Limb (tissue), 2 donors: ENCODE data around the gene COX4I1.

ENCODE experiments used
- DNase-seq, 2 donors: peaks; one replicate each; pipeline ENCODE4 v3.0.0-alpha.2; 2016; ENCODE audit errors: extremely low spot score in 2 of 2

The COX4I1 gene

DNA sequence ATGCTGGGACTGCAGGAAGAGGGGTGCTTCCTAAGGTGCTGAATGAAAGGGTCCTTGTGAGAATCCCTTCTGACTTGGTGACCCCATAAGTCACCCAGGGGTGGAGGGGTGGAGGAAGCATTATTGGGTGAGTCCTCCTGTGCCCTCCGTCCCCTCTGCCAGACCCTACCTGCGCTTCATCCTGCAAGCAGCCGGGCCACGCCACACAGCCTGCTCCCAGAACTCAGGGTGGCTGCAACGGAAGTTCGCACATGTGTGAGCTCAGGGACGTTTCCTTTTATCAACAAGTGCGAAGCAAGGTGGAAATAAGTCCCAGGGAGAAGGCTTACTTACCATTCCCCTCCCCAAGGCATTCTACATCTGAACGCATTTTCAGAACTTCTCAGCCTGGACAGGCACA lies 40.9 kb downstream of the COX4I1 start:
- no peak for DNase-seq

DNA sequence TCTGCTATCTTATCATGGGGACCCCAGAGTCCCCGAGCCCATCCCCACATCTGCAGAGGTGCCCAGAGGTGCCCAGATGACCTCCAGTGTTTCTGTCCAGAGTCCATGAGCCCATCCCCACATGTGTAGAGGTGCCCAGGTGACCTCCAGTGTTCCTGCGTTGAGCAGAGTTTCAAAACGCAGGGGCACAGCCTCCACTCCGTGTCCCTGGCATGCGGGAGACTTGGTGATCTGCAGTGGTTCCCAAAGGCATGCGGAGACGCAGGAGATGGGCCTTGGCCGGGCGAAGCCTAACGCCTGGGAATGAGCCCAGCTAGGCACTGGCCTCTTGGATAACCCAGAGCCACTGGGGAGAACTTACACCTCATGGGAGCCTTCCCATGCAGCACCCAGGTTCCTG lies 41.3 kb downstream of the COX4I1 start:
- DNase-seq: no peak

DNA sequence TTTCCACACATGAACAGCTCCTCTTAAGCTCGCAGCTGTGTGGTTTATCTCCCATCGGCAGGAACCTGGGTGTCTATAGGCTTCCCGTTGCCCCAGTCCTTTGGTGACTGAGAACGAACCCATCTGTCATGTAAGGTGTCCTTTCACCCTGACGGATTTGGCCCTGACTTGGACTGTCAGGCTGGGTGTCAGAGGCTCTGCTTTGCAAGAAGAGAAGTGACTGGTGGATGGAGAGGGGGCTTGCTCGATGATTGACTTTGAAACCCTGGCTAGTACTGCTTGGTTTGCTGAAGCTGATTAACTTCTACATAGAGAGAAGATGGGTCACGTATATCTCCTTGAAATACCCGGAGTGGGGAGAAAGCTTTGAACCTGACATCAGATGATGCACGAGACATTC lies 42.9 kb downstream of the COX4I1 start:
- no peak for DNase-seq

DNA sequence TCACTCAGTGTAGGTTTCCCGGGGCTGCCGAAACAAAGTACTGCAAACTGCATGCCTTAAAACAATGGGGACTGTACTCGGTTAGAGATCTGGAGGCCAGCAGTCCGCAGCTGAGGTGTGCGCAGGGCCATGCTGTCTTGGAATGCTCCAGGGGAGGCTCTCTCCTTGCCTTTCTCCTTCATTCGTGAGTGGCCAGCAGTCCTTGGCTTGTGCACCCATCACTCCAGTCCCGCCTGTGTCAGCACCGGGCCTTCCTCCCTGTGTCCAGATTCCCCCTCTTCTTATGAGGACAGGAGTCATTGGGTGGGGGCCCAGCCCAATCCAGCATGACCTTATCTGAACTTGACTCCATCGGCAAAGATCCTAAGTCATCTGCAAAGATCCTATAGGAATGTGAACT lies 43.4 kb downstream of the COX4I1 start:
- no peak for DNase-seq

DNA sequence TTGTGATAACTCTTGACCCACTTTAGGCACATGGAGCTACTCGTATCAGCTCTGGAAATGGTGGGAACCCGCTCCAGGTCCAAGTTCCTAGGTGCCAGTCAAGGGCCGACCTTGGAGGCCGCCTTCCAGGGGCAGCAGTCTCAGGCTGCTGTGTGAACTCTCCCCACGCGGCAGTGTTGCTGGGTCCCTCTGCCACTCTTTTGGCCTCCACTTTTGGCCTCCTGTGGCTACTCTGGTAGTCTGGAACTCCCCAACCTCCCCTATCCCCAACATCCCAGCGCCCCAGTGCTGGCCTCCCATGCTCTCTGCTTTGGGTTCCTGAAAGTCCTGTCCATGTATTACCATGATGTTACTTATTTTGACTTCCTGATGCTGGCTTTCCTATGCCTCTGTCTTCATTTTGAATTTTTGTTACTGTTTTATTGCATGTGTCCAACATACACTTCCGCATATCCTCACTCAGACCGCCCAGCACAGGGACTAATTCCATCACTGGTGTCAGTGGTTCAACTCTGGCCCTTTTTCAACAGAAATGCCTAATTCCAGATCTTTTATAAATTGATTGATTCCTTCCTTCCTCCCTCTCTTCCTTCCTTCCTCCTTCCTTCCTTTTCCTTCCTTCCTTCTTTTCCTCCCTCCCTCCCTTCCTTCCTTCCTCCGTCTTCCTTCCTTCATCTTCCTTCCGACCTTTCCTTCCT lies 44.1 kb downstream of the COX4I1 start:
- DNase-seq: no peak

DNA sequence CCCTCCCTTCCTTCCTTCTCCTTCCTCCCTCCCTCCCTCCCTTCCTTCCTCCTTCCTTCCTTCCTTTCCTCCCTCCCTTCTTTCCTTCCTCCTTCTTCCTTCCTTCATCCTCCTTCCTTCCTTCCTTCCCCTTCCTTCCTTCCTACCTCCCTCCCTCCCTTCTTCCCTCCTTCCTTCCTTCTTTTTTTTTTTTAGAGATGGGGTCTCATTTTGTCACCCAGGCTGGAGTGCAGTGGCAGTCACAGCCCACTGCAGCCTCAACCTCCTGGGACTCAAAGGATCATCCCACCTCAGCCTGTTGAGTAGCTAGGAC lies 44.6 kb downstream of the COX4I1 start:
- DNase-seq: no peak

DNA sequence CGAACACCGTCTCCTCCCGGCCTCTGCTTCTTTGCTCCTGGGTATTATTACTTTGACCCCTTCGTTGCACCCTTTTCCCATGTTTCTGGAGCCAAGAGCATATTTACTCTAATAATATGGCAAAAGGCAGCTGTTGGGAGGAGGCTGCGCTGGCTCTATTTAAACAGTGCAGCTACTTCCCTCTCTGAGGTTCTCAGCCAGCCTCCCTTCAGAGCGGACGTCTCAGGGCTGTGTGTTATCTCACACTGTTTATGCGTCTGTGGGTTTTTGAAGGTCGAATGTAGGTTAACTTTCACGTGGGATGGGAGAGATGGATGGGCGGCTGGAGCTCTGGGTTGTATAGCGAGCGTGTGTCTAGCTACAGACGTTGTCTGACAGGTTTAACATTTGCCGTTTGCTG lies 45.3 kb downstream of the COX4I1 start:
- DNase-seq: no peak

DNA sequence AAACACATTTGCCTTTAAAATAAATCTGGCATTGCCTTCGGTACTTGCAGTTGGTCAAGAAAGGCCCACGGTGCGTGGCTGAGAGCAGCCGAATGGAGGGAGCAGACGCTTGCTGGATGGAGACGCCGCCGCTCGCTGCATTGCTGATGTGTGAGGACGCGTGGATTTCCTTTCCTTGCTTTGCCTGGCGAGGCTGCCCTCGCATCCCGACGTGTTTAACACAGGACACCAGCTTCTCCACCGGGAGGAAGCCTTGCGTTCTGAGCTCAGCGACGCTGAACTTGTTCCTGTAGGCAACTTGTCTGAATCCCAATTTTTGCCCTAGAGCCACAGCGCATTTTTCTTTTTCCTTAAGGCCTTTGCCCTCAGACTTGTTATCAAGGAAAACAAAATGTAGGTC lies 45.8 kb downstream of the COX4I1 start:
- DNase-seq: no peak

DNA sequence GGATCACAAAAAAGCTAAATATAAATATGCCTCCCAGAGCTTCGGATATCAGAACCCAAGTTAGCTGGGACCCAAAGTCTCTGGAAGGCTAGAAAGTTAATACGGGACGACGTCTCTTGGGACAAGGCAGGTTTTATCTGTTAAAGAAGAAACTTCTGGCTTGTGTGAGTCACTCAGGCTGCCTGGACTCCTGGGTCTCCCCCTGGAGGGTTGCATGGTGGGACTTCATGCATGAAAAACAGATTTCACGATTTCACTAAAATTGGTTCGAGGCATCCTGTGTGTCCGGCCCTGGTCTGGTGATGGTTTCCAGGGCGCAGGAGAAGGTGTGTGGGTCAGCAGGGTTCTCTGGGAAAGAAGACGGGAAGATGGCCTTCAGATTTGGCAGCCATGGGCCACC lies 47.0 kb downstream of the COX4I1 start:
- DNase-seq: no peak

DNA sequence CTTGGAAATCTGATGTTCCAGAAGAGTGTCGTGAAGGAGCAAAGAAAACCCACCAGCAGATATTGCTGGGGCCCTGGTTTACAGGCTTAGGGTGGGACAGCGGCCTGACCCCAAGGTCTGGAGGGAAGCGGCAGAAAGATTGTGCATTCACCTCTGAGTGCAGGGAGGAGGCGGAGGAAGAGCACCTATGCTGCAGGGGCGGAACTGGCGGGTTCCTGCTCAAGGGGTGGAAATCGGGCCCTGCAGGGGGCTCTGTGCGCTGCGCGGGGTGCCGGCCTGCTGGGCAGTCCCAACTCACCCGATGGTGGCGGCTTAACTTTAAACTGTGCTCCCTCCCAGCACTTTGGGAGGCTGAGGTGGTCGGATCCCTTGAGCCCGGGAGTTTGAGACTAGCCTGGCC lies 47.5 kb downstream of the COX4I1 start:
- no peak for DNase-seq

DNA sequence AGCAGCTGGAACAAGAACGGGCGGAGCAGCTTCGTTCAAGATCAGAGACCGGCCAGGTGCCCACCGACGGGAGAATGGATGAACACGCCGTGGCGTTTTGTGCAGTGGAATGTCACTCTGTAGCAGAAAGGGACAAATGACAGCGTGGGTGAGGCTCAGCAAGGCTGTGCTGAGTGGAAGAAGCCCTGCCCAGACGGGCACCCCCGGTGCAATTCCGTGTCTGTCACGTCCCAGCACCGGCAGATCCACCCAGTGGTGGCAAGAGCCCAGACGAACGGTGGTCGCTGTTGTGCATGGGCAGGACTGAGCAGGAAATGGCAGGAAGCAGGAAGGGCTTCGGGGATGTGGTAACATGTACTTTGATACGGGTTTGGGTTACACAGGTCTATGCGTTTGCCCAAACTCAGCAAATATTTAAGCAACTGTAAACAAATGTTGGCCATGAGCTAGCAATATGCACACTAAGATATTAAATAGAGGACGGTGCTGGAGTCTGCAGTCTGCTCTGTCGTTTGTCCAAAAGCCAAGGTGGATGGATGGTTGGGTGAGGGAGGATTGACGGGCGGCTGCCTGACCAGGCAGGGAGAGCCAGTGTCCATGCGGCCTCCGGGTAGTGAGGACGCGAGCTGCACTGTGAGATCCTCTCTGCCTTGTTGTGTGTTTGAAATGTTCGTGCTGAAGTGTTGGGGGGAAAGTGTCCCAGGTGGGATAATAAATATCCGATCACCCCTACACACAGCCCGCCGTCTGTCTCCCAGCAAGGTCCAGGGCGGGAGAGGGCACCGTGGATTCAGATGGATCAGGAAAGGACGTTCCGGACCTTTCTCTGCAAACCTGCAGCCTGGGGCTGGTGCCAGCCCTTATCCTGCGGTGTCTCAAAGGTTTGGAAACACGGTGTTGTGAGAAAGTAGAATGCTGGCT lies 48.4 kb downstream of the COX4I1 start:
- no peak for DNase-seq

DNA sequence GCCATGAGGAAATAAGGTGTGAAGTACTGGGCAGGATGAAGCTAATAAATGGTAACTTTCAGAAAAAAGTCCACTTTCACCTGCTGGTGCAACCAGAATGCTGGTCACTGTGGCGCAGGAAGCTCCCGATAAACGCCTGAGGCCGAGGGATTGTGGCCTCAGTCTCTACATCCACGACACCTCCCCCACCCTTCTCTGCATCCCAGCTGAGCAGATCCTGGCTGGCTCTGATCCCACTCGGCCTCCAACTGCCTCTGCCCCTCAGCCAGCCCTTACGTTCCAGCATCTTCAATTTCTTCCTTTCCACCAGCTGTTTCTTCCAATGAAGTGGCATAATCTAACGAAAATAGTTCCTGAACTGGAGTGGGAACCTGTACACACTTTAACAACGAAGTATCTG lies 49.5 kb downstream of the COX4I1 start:
- DNase-seq: no peak

DNA sequence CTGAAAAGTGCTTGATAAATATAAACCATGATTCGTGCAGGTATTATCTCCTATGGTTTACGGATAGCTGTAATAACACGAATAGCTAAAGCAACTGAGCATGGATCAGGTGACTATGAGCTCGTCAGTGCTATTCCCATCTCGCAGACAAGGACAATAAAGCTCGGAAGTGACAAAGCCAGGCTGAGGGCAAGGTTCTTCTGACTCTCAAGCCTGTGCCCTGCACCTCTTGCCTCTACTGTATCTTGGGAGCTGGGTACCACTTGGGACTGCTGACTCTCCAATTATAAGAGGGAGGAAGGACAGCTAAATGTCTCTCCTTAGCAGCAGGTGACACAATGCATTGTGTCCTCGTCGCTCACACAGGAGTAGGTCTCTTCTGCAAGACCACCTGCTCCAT lies 49.9 kb downstream of the COX4I1 start:
- no peak for DNase-seq

DNA sequence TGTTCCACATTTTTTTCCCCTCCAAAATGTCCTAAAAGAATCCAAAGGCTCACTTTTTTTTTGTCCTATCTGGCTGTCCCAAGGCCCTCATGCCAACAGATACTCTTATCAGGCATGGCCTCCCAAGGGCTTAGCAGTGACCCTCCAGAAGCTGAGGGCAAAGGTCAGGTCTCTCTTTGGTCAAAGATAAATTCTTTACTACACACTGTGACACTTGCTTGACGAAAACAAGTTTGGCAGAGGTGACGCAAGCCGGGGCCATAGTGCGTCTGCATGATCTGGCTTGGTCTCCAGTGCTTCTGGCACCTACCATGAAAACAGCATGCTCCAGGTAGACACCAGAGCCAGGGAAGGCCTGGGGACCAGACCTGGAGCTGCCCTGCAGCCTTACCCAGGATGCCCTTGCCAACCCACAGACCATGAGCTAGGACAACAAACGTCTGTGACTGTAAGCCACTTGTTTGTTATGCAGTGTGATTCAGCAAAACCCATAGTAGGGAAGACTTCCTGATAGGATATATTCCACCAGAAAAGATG lies 50.9 kb downstream of the COX4I1 start:
- no peak for DNase-seq

DNA sequence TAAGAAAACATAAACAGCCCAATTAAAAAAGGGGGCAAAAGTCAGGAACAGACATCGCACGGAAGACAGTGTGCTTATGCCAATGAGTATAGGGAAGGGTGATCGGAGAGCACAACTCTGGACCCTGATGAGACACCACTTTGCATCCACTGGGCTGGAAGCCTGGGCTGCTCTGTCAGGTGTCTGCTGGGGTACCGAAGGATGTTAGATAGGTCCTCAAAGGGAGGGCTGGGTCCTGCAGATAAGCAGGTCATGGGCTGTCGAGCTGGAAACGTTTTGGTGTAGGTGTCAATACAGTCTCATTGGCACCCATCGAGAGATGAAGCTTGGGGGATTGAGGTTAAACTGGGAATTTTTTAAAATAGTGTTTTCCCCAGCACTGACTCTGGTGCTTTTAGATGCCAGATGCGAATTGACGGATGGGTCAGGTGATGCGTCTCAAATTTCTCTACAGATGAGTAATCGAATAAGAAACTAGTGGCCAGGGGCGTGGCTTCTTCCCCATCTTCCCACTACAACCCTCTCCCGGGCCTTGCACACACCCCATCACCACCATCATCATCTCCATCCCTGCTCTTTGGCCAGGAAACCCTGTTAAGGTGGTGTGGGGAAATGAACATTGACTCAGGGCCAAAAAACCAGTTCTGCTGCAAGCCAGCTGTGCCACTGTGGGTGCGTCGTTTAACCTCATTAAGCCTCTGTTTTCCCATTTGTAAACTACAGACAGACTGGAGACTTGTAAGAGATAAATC lies 51.7 kb downstream of the COX4I1 start:
- no peak for DNase-seq

DNA sequence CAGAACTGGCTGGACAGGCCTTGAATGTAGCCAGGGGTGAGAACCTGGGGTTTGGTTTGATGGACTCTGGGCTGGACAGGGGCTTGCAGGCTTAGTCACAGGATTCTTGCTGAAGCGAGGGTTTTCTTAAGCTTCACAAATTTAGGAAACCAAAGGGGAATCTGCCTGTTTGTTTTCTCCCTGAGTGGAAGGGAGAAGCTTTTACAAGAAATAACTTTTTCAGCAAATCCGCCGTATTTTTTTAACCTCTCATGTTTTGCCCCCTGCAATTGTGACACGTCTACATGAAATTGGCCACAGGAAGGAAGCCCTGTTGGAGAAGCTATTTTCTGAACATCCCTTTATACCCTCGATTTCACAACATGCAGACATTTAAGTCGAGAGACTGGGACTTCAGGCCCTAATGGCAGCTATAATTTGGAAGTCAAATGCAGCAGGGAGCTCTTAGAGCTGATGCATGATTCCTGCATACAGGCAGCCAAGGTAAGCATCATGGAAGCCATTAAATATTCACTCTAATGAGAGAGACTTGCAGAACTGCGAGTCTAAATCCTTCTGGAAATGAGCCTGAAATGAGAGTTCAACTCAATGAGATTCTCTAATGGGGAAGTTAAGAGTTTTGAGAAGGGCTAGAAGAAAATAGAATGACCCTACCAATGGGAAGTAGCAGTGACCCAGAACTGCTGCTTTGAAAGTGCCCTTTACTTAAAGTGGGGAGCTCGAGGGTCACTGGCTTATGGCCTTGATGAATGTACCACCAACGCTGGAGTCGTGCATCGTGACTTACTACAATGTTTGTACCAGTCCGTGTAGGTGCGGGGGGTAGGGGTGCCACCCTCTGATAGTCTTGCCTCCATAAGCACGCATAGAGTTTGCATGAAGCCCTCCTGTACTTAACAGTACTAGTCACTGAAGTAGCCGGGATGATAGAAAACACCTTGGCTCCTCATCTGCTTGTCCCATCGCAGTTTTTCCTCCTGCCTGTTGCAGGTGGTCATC lies 54.4 kb downstream of the COX4I1 start:
- DNase-seq: no peak

DNA sequence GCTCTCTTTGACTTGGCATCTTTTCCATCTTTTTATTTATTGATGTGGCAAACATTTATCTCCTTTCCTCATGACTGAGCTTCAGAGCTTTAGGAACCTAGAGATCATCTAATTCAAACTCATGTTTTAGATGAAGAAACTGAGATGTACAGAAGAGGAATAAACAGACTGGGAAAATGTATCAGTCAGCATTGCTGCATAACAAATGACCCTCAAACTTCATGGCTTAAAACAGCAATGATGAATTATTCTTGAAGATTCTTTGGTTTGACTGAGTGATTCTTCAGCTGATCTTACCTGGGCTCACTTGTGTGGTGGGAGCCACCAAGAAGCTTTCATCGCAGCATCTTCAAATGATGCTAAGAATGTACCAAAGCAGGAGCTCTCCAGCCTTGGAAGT lies 55.4 kb downstream of the COX4I1 start:
- no peak for DNase-seq

DNA sequence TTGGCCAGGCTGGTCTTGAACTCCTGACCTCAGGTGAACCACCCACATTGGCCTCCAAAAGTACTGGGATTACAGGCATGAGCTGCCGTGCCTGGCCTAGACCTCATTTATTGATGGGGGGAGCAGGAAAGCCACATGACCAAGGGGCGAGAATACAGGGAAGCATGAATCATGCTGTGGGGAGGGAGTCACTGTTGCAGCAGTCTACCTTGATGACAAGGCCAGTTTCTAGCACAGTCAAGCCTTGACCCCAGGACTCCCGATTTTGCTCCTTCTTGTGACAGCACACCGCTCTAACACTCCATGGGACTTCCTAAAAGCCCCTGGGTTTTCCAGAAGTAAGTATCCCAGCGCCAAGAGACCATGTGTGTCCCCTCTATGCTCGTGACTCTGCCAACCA lies 56.6 kb downstream of the COX4I1 start:
- no peak for DNase-seq

DNA sequence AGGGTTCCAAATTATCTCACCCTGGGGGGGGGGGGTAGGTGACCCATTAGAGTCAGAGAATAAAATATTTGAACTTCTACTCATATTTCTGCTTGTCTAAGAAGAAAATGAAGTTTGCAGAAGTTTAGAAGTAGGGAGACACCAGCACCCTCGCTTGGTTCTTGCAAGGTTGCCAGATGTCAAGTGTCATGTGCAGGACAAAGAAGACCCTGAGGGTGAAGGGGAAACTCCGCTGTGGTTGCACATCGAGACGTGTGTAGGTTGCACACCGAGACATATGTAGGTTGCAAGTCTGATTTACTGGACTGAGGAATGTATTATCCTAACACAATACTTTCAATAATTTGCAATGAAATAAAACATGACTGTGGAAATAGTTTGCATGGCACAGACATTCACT lies 57.1 kb downstream of the COX4I1 start:
- no peak for DNase-seq
